GM18517 (cell line): Measurements from ENCODE around the gene RPP30.

Experiments
- ATAC-seq: cut with Tn5 transposase; IDR thresholded peaks from one replicate; pipeline ENCODE4 v1.9.1; 2021; ENCODE audit warnings: mild to moderate bottlenecking, moderate library complexity; ENCODE audit not compliant: unreplicated experiment

RPP30 gene

GRCh38 chr10:90915766-90916075 lies 43.9 kb downstream of the RPP30 start:
- ATAC-seq = no peak

DNA sequence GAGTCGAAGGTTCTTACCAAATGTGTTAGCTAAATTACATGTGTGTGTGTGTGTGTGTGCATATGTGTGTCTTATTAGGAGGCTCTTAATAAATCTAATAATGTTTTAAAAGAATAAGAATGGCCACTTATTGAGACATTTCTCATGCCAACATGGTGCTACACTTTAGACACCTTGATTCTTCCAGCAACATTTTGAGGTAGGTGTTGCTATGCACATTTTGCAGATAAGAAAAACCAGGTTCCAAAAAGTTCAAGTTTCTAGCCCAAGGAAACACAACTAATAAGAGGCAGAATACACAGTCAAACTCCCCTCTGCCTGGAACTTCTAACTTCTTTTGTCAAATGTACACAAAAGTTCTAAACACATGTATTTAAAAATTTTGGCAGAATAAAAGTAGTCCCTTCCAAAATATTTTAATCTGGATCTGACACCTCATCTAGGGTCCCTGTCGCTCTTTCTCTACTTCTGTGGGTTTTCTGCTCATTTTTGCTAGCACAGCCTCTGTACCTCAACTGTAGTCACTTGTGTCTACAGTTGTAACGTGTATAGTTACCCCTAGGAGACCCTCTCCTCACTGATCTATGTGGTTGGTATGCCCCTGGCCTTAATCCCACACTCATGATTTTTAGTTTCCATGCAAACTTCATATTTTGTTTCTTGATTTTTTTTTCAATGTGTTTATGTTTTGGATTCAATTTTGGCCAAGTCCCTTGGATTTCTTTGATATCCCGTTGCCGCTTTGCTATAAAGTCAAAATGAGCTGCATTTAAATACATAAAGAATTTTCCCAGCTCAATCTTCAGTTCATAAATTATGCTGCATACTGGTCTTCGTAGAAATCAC lies 44.8 kb downstream of the RPP30 start:
- no peak for ATAC-seq

GRCh38 chr10:90917238-90917967 lies 45.6 kb downstream of the RPP30 start:
- no peak for ATAC-seq

DNA sequence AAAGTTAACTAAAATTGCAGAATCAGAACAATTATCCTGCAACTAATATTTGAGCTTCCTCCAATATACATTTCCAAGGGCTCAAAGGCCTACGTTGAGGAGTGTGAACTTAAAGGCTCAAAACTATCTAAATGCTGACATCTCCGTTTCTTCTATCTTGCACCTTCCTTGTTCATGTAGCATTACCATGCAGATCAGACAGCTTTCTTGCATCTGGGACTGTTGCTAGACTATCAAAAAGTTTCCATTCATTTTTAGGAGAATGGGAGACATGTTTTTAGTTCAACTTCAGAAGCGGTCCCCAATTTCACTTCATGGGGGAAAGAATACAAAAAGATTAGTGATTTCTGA lies 46.2 kb downstream of the RPP30 start:
- ATAC-seq = no peak

GRCh38 chr10:90919683-90920574 lies 48.2 kb downstream of the RPP30 start:
- no peak for ATAC-seq

DNA sequence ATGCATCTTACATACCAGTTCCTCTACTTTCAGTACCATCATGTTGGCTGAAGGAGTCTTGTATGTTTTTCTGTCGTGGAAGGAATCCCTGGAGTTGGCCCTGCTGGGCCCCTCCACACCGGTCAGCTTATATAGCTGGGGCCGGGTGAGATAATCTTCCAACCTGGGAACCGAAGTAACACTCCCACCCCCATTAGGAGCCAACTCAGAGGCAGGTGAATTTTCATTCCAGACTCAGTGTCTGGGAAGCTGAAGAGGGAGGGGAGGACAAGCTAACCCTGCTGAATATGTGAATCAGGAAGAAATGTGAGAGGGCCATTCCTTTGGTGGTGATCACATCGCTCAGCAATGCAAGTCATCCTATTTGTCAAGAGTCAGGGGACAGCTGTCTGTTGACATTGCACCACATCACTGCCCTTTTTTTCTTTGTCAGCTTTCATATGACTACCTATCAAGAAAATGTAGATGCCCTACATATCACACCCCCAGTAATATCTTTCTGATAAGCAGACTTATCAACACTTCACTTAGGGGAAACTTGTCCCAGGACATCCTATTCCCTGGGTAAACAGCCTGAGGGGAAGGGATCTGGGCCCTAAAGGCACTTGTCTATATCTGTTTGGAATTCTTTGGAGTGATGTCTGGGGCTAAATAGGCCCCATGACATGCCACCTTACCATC lies 49.4 kb downstream of the RPP30 start, which contains the start of gene ANKRD1:
TSS of gene ANKRD1 (minus strand) at position 102 of the 681 bp plus-strand sequence. CDS start at position 42, 60 bp downstream.
- no peak for ATAC-seq

GRCh38 chr10:90921906-90922305 lies 50.1 kb downstream of the RPP30 start:
- no peak for ATAC-seq

GRCh38 chr10:90923111-90923731 lies 51.4 kb downstream of the RPP30 start:
- ATAC-seq = no peak

- no peak for ATAC-seq
These were observed 52.8 kb downstream of the RPP30 start for GRCh38 chr10:90924552-90924951.

DNA sequence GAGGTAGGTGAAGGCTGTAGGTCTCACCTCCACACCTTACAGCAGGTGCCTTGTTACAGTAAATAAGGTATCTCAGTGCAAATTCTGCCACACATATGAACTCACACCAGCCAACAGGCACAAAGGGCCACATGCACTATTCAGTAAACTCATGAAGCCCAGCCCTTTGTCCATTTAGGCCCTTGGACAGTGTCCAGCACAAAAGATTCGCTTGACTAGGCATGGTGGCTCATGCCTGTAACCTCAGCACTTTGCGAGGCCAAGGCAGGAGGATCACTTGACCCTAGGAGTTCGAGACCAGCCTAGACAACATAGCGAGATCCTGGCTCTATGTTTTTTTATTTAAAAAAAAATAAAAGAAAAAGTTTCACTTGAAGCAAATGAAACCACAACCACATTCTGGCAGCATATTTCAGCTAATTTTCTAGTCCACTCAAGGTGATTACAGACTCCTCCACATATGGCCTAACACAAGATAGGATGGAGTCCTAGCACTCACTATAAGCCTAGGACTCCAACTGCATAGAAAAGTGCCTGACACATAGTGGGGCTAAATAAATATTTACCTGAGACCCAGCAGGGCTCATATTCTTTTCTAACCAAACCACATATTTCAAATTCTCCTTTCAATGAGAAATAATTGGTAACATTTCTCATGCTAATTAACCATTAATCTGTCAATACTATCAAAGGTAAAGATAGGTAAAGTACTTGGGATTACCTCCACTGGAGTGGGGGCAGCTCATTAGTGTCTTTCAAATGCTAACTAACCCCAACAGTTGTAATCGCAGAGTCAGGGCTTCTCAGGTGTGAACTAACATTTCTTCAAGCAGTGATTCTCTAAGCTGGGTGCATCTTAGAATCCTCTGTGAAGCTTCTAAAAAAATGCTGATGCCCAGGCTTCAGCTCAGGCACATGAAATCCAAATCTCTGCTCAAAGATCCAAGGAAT lies 53.6 kb downstream of the RPP30 start:
- no peak for ATAC-seq

DNA sequence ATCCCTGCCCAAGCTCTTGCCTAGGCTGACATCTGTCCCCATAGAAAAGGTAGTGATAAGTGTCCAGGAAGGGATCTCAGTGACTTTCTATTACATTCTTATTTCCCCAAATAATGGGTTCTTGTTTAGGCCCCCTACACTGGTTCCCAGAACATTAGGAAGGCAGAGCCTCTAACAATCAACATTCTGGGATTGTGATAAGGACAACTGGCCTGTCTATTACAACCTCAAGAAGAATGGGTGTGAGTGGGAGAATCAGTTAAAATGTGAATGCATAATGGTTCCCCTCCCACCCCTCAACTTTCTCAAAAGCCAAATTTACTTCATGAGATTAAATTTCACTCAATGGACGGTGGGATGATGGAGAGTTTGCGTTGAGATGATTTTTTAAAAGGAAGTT lies 55.5 kb downstream of the RPP30 start:
- no peak for ATAC-seq

DNA sequence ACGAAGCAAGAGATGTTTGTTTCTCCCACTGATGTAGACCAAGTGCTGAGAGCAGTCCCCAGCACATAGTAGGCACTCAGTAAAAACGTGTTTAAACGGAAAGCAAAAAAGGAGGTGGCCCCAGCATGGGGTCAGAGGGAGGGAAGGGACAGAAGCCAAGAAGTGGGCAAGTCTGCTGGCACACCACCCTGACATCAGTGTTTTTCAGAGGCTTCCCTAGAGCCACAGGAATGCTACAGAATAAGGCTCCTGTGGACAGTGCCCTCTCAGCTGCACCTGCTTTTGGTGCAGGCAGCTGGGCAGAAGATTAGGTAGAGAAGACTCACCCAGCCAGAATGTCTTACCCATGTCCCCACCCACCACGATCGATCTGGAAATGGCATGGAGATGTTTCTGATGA lies 57.4 kb downstream of the RPP30 start:
- no peak for ATAC-seq

DNA sequence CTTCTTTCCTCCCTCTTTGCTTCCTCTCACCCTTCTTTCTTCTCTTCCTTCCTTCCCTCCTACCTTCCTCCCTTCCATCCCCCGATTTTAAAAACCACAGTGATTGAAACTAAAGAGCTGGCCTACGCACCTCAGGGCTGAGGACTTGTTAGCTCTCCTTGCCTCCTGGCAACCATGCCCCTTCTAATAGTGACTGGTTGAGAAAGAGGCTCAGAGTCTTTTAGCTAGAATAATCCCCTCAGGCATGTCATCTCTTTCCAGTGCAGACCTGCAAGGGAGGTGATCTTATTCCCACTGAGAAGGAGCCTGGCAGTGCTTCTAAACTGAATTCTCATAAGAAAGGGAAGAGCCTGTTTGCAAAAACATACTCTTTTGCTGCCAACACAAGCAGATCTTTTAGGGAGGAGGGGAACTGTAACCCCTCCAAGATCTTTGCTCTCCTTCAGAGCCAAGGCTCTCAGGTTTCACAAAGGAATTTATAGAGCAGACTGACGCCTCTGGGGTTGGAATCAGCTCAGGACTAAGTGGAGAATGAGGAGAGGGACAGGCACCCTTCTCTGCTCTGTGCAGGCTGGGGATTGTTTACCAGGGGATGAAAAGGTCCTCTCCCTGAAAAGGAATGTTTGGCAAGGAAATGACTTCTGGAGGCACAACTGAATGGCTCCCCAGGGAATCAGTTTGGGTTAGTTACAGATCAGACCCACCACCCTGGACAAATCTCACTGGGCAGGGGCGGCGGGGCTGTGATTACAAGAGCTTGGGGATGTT lies 58.5 kb downstream of the RPP30 start:
- no peak for ATAC-seq

- no peak for ATAC-seq
These were observed 59.4 kb downstream of the RPP30 start for GRCh38 chr10:90930971-90931871.

DNA sequence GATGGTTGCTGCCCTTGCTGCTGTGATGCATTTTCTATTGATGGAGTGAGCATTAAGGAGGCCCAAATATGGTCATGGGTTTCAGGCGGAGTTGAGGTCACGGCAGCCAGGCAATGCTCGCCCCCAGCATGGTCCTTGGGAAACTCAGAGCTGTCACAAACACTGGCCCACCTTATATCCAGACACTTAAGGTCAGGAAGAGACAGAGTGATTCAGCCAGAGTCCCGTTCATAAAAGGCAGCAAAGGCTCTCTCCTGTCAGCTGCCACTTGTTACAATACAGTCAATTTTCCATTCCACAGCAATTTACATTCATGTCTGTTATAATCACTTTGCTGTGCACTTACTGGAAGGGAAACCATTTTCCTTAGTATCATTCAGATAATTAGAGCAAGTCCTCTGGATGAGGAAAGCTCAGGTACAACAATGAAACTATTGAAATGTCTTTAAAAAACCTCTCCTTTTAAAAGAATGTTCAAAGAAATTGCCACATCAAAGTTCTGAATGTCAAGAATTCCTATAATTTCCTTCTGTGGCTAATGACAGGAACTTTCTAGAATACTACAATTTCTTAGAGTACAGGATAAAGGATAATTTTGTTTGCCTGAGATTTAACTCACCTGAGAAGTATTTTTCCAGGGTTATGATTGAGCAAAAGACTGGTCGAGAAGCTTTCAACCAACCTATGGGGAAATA lies 64.0 kb downstream of the RPP30 start:
- no peak for ATAC-seq

- no peak for ATAC-seq
These were observed 64.5 kb downstream of the RPP30 start for GRCh38 chr10:90936276-90936659.
